H9 (cell line): ENCODE measurements around the gene SYS1. TPM values are rescaled to one million over a fixed set of nuclear protein-coding genes. Genes with fewer than 3 reads are reported as not detected.

Source experiments
- DNase-seq: peaks from one replicate; pipeline ENCODE4 v3.0.0-alpha.2; 2017
- H2AFZ ChIP-seq: one replicate; pipeline ENCODE4 v1.6.1; 2013; ENCODE audit warnings: mild to moderate bottlenecking, low read length, control low read depth, moderate library complexity
- H2AK5ac ChIP-seq: 2 replicates; pipeline ENCODE4 v1.6.1; 2013; ENCODE audit warnings: low read length, control low read depth, mixed read lengths; ENCODE audit not compliant: insufficient read length
- H2BK120ac ChIP-seq: one replicate; pipeline ENCODE4 v1.6.1; 2013; ENCODE audit warnings: low read depth, mild to moderate bottlenecking, low read length, control low read depth, inconsistent platforms; ENCODE audit not compliant: poor library complexity, severe bottlenecking
- H2BK12ac ChIP-seq: 2 replicates; pipeline ENCODE4 v1.6.1; 2013; ENCODE audit warnings: low read length, control low read depth, mixed read lengths, low read depth; ENCODE audit not compliant: insufficient read length
- H2BK15ac ChIP-seq: 2 replicates; pipeline ENCODE4 v1.6.1; 2013; ENCODE audit warnings: low read depth, low read length, control low read depth
- H2BK20ac ChIP-seq: one replicate; pipeline ENCODE4 v1.6.1; 2013; ENCODE audit warnings: low read depth, mild to moderate bottlenecking, low read length, control low read depth, inconsistent platforms; ENCODE audit not compliant: poor library complexity, severe bottlenecking
- H2BK5ac ChIP-seq: 2 replicates; pipeline ENCODE4 v1.6.1; 2013; ENCODE audit warnings: low read length, control low read depth, mixed read lengths; ENCODE audit not compliant: insufficient read length
- H3K14ac ChIP-seq: 2 replicates; pipeline ENCODE4 v1.6.1; 2013; ENCODE audit warnings: low read length, control low read depth; ENCODE audit not compliant: insufficient read depth
- H3K18ac ChIP-seq: 2 replicates; pipeline ENCODE4 v1.6.1; 2013; ENCODE audit warnings: low read depth, mild to moderate bottlenecking, mixed read lengths, low read length, control low read depth; ENCODE audit not compliant: insufficient read length
- H3K23ac ChIP-seq: 2 replicates; pipeline ENCODE4 v1.6.1; 2013; ENCODE audit warnings: low read length, control low read depth, mixed read lengths, low read depth; ENCODE audit not compliant: insufficient read length
- H3K23me2 ChIP-seq: 2 replicates; pipeline ENCODE4 v1.6.1; 2013; ENCODE audit warnings: low read depth, mild to moderate bottlenecking, mixed read lengths, low read length, control low read depth; ENCODE audit not compliant: insufficient read length, poor library complexity, severe bottlenecking
- H3K27ac ChIP-seq: 2 replicates; pipeline ENCODE4 v1.5.1; 2013; ENCODE audit warnings: low read length, control low read depth, mixed read lengths, low read depth; ENCODE audit not compliant: insufficient read length
- H3K27me3 ChIP-seq: 2 replicates; pipeline ENCODE4 v1.6.1; 2013; ENCODE audit warnings: low read length, control low read depth, inconsistent platforms; ENCODE audit not compliant: insufficient read depth
- H3K4ac ChIP-seq: 2 replicates; pipeline ENCODE4 v1.6.1; 2013; ENCODE audit warnings: low read depth, mild to moderate bottlenecking, control low read depth, inconsistent platforms, low read length, moderate library complexity
- H3K4me1 ChIP-seq: 2 replicates; pipeline ENCODE4 v1.6.1; 2013; ENCODE audit warnings: low read length, control low read depth, inconsistent platforms; ENCODE audit not compliant: insufficient read depth
- H3K4me2 ChIP-seq: 2 replicates; pipeline ENCODE4 v1.6.1; 2013; ENCODE audit warnings: low read length, control low read depth, mixed read lengths; ENCODE audit not compliant: insufficient read length, insufficient read depth
- H3K56ac ChIP-seq: 2 replicates; pipeline ENCODE4 v1.6.1; 2013; ENCODE audit warnings: low read depth, mild to moderate bottlenecking, mixed read lengths, low read length, control low read depth; ENCODE audit not compliant: insufficient read length
- H3K79me1 ChIP-seq: 2 replicates; pipeline ENCODE4 v1.6.1; 2013; ENCODE audit warnings: low read depth, mild to moderate bottlenecking, moderate library complexity, low read length, control low read depth, inconsistent platforms; ENCODE audit not compliant: insufficient read depth, poor library complexity, severe bottlenecking
- H3K79me2 ChIP-seq: 2 replicates; pipeline ENCODE4 v1.6.1; 2013; ENCODE audit warnings: low read length, control low read depth, inconsistent platforms; ENCODE audit not compliant: insufficient read depth
- H3K9ac ChIP-seq: 2 replicates; pipeline ENCODE4 v1.6.1; 2013; ENCODE audit warnings: low read length, control low read depth, mixed read lengths; ENCODE audit not compliant: insufficient read length; ENCODE audit errors: extremely low read depth
- H3K9me3 ChIP-seq: one replicate; pipeline ENCODE4 v1.6.1; 2013; ENCODE audit warnings: low read depth, low read length, inconsistent platforms; ENCODE audit not compliant: control insufficient read depth
- H3T11ph ChIP-seq: one replicate; pipeline ENCODE4 v1.6.1; 2013; ENCODE audit warnings: mild to moderate bottlenecking, low read length, control low read depth, inconsistent platforms
- H4K20me1 ChIP-seq: one replicate; pipeline ENCODE4 v1.6.1; 2013; ENCODE audit not compliant: control insufficient read depth, insufficient read length, insufficient read depth
- H4K5ac ChIP-seq: 2 replicates; pipeline ENCODE4 v1.6.1; 2013; ENCODE audit warnings: low read depth, mild to moderate bottlenecking, mixed read lengths, low read length, control low read depth; ENCODE audit not compliant: insufficient read length
- H4K8ac ChIP-seq: replicated peaks from 2 replicates; pipeline ENCODE4 v1.6.1; 2013; ENCODE audit warnings: low read length, control low read depth, mixed read lengths, low read depth; ENCODE audit not compliant: insufficient read length
- H4K91ac ChIP-seq: 2 replicates; pipeline ENCODE4 v1.6.1; 2013; ENCODE audit warnings: low read depth, mild to moderate bottlenecking, moderate library complexity, mixed read lengths, low read length, control low read depth; ENCODE audit not compliant: insufficient read length
- H3K27ac Mint-ChIP-seq, 3 experiments: 2 replicates in 2 of 3; 3 replicates in 1 of 3; pipeline ENCODE4 v1.8.0; 2020 to 2021; ENCODE audit warnings: mixed read lengths in 3 of 3, mild to moderate bottlenecking in 1 of 3, moderate library complexity in 1 of 3
- H3K27me3 Mint-ChIP-seq: 2 replicates; pipeline ENCODE4 v1.8.0; 2021; ENCODE audit warnings: low read depth, mild to moderate bottlenecking, moderate library complexity, mixed read lengths
- H3K36me3 Mint-ChIP-seq, 3 experiments: 2 replicates in 2 of 3; 3 replicates in 1 of 3; pipeline ENCODE4 v1.8.0; 2020 to 2021; ENCODE audit warnings: low read depth in 3 of 3, mixed read lengths in 3 of 3; ENCODE audit not compliant: insufficient read depth in 1 of 3
- H3K4me1 Mint-ChIP-seq, 2 experiments: 2 replicates each; pipeline ENCODE4 v1.8.0; 2020; ENCODE audit warnings: mixed read lengths in 2 of 2
- H3K4me3 Mint-ChIP-seq, 2 experiments: 2 replicates in 1 of 2; 3 replicates in 1 of 2; pipeline ENCODE4 v1.8.0; 2020 to 2021; ENCODE audit warnings: mild to moderate bottlenecking in 2 of 2, mixed read lengths in 2 of 2, moderate library complexity in 1 of 2
- H3K9me3 Mint-ChIP-seq, 2 experiments: 2 replicates in 1 of 2; 3 replicates in 1 of 2; pipeline ENCODE4 v1.8.0; 2020; ENCODE audit warnings: mild to moderate bottlenecking in 2 of 2, mixed read lengths in 2 of 2, moderate library complexity in 1 of 2
- WGBS: extraction: QIAGEN DNeasy Blood & Tissue Kit; methylation state at CpG from one replicate; pipeline ENCODE4 v1.1.7; 2013; ENCODE audit warnings: missing lambda C conversion rate, low lambda C conversion rate, mixed read lengths; ENCODE audit not compliant: insufficient read length; ENCODE audit errors: extremely low coverage; 5-methylcytosine and 5-hydroxymethylcytosine counted together
- total RNA-seq: library from RNA; stranded (reverse); gene quantifications from 2 replicates; pipeline ENCODE4 v1.2.1, GENCODE V29; 2021
- TF ChIP-seq, protein P1 (sequence below): fragments of 200-600 bp; sonication (generic); conservative IDR thresholded peaks from 3 replicates; pipeline ENCODE4 v1.8.0; 2021; ENCODE audit warnings: antibody characterized with exemption, mild to moderate bottlenecking

SYS1 gene
- total RNA-seq, 1 experiment from 2014 or later, result 21.0 TPM

DNA sequence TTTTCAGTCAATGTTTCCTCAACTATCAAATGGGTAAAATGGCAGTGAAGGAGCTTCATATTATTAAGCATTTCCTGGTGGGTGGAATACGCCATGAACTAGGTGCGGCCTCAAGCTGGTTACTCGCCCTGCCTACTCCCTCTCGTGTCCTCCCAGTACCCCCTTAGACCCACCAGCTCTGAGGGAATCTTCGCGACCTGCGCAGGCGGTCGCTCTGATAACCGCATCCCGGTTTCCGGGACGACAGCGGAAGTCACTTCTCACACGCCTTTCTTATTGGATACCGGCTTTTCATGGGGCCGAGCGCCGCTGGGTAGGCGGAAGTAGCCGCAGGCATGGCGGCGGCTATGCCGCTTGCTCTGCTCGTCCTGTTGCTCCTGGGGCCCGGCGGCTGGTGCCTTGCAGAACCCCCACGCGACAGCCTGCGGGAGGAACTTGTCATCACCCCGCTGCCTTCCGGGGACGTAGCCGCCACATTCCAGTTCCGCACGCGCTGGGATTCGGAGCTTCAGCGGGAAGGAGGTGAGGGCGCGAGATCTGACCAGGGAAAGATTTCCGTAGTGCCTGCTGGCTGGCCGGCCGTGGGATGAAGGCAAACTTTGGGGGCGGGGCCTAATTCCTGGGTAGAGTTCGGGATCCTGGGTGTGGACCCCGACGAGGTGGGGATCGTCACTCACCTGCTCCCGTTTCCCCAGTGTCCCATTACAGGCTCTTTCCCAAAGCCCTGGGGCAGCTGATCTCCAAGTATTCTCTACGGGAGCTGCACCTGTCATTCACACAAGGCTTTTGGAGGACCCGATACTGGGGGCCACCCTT is 53.1 kb downstream of the SYS1 start, which contains the start of gene PIGT:
PIGT (plus strand) TSS at position 320 of the 816 bp plus-strand sequence; CDS start at position 336, 16 bp downstream.
- H3K36me3 Mint-ChIP-seq, result peaks cover 12 to 24% (median 16%) of the 10 kb centered on the region in 3 experiments; a peak in 6 of 7 replicates
- H2BK120ac ChIP-seq, result no peak within 1 kb of the TSS
- H2BK5ac ChIP-seq, result no peak within 1 kb of the TSS
- H4K8ac ChIP-seq, result no peak within 1 kb of the TSS
- peaks cover 7% of the 10 kb centered on the region for H3K23me2 ChIP-seq
- WGBS, result no CpG with 5 or more reads among the region's 52 CpGs
- H3K4me3 Mint-ChIP-seq, result peak within 1 kb of the TSS; percentile 94 to 95
- H2BK12ac ChIP-seq, result no peak within 1 kb of the TSS
- H3K23ac ChIP-seq, result no peak within 1 kb of the TSS
- H3K79me1 ChIP-seq, result no peaks in the 10 kb centered on the region
- H3K9ac ChIP-seq, result peak within 1 kb of the TSS; percentile 71
- peak within 1 kb of the TSS; percentile 65 for H3K14ac ChIP-seq
- peak; percentile 89 for DNase-seq
- H3K27me3 Mint-ChIP-seq, result peaks cover 5% of the 10 kb centered on the region
- H4K5ac ChIP-seq, result no peak within 1 kb of the TSS
- no peaks in the 10 kb centered on the region for H3K9me3 Mint-ChIP-seq
- H2BK15ac ChIP-seq, result no peak within 1 kb of the TSS
- H3K4me1 Mint-ChIP-seq, result peaks cover 8 to 11% of the 10 kb centered on the region in 2 experiments
- H3K27me3 ChIP-seq, result no peaks in the 10 kb centered on the region
- no peak within 1 kb of the TSS for H2BK20ac ChIP-seq
- H4K20me1 ChIP-seq, result no peaks in the 10 kb centered on the region
- H3K27ac ChIP-seq, result no peak within 1 kb of the TSS
- peaks cover 2% of the 10 kb centered on the region; the same call in 1 of the 2 replicates for H3K79me2 ChIP-seq
- H3K56ac ChIP-seq, result no peak within 1 kb of the TSS
- H3T11ph ChIP-seq, result no peak within 1 kb of the TSS
- H2AFZ ChIP-seq, result no peak within 1 kb of the TSS
- no peak within 1 kb of the TSS for H3K4ac ChIP-seq
- no peak within 1 kb of the TSS for H4K91ac ChIP-seq
- peak within 1 kb of the TSS in 2 of 3 experiments; percentile 36 to 91; a peak in 5 of 7 replicates for H3K27ac Mint-ChIP-seq
- no peaks in the 10 kb centered on the region for H3K9me3 ChIP-seq
- H3K4me2 ChIP-seq, result peak within 1 kb of the TSS; percentile 94
- H3K4me1 ChIP-seq, result no peaks in the 10 kb centered on the region; the same call in 1 of the 2 replicates
- H3K18ac ChIP-seq, result peak within 1 kb of the TSS; percentile 37
- TF ChIP-seq, protein P1, sequence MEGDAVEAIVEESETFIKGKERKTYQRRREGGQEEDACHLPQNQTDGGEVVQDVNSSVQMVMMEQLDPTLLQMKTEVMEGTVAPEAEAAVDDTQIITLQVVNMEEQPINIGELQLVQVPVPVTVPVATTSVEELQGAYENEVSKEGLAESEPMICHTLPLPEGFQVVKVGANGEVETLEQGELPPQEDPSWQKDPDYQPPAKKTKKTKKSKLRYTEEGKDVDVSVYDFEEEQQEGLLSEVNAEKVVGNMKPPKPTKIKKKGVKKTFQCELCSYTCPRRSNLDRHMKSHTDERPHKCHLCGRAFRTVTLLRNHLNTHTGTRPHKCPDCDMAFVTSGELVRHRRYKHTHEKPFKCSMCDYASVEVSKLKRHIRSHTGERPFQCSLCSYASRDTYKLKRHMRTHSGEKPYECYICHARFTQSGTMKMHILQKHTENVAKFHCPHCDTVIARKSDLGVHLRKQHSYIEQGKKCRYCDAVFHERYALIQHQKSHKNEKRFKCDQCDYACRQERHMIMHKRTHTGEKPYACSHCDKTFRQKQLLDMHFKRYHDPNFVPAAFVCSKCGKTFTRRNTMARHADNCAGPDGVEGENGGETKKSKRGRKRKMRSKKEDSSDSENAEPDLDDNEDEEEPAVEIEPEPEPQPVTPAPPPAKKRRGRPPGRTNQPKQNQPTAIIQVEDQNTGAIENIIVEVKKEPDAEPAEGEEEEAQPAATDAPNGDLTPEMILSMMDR, result no peak
- H2AK5ac ChIP-seq, result no peak within 1 kb of the TSS
